Skeletal muscle tissue (tissue), 4 donors: ENCODE data around the gene KDELR1. TPM values are rescaled to one million over a fixed set of nuclear protein-coding genes. Genes with fewer than 3 reads are reported as not detected.

ENCODE experiments used
- H3K27ac ChIP-seq: one replicate; pipeline ENCODE4 v1.7.0; 2013; ENCODE audit warnings: mild to moderate bottlenecking, low read depth, low read length, inconsistent platforms
- H3K27me3 ChIP-seq, 3 donors: one replicate each; pipeline ENCODE4 v1.7.0; 2013; ENCODE audit warnings: low read length in 3 of 3; ENCODE audit not compliant: control insufficient read depth in 3 of 3, insufficient read depth in 3 of 3
- H3K36me3 ChIP-seq, 3 donors: one replicate each; pipeline ENCODE4 v1.7.0; 2013; ENCODE audit warnings: low read length in 3 of 3; ENCODE audit not compliant: control insufficient read depth in 3 of 3, insufficient read depth in 3 of 3
- H3K4me1 ChIP-seq, 3 donors: one replicate each; pipeline ENCODE4 v1.7.0; 2013; ENCODE audit warnings: low read length in 3 of 3, mild to moderate bottlenecking in 3 of 3; ENCODE audit not compliant: control insufficient read depth in 3 of 3, insufficient read depth in 3 of 3
- H3K4me3 ChIP-seq, 3 donors: one replicate each; pipeline ENCODE4 v1.7.0; 2013; ENCODE audit warnings: low read length in 3 of 3
- H3K9ac ChIP-seq, 3 donors: one replicate each; pipeline ENCODE4 v1.7.0; 2013; ENCODE audit warnings: low read length in 3 of 3, mild to moderate bottlenecking in 3 of 3, moderate library complexity in 2 of 3, low read depth in 1 of 3
- H3K9me3 ChIP-seq, 3 donors: one replicate each; pipeline ENCODE4 v1.7.0; 2013; ENCODE audit warnings: low read length in 3 of 3; ENCODE audit not compliant: control insufficient read depth in 3 of 3
- total RNA-seq: library from RNA; depleted of rRNA; stranded (reverse); fragments of >200 nt; gene quantifications from one replicate; pipeline ENCODE4 v1.2.3, GENCODE V29; 2014
- donor health status: Osteomylitis.

The KDELR1 gene
- total RNA-seq, 1 donor from 2014 or later, result 47.5 TPM

DNA sequence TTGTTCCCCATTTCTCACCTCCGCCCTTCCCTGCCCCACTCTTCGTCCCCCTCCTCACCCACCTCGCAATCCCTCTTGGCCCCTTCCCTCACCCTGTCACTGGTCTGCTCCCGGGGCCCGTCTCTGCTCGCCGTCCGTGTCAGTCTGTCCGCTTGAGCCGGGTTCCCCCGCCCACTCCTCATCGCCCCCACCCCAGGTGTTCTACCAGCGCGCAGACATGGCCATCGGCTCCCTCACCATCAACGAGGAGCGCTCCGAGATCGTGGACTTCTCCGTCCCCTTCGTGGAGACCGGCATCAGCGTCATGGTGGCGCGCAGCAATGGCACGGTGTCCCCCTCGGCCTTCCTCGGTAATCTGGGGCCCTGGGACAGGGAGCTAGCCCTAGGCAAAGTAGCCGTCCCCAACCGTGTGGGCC lies 24.5 kb upstream of the KDELR1 start:
- Histone ChIP-seq H3K9me3 (no peaks in the 10 kb centered on the region), H3K9ac (no peak overlapping the region), H3K36me3 (no peaks in the 10 kb centered on the region), H3K27ac (no peak overlapping the region), H3K4me1 (peaks cover 0 to 6% (median 4%) of the 10 kb centered on the region in 3 donors), H3K27me3 (peaks cover 24 to 33% (median 27%) of the 10 kb centered on the region in 3 donors), H3K4me3 (no peak overlapping the region)

DNA sequence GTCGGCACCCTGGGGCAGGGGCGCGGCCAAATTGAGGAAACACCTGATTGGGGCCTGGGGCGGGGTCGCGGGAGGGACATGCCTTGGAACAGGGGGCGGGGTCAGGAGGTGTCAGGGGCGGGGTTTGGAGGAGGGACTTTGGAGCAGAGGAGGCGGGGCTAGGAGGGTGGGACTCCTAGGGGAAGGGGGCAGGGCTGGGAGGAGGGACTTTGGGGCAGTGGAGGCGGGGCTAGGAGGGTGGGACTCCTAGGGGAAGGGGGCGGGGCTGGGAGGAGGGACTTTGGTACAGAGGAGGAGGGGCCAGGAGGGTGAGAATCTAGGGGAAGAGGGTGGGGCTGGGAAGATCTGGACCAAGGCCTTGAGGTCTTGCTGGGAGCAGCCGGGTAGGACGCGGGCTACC lies 24.0 kb upstream of the KDELR1 start:
- no peaks in the 10 kb centered on the region for H3K9me3 ChIP-seq
- peaks cover 24 to 37% (median 31%) of the 10 kb centered on the region in 3 donors for H3K27me3 ChIP-seq
- H3K36me3 ChIP-seq, result no peaks in the 10 kb centered on the region
- peaks cover 0 to 6% (median 4%) of the 10 kb centered on the region in 3 donors for H3K4me1 ChIP-seq
- no peak overlapping the region for H3K27ac ChIP-seq
- H3K4me3 ChIP-seq, result no peak overlapping the region
- H3K9ac ChIP-seq, result no peak overlapping the region

DNA sequence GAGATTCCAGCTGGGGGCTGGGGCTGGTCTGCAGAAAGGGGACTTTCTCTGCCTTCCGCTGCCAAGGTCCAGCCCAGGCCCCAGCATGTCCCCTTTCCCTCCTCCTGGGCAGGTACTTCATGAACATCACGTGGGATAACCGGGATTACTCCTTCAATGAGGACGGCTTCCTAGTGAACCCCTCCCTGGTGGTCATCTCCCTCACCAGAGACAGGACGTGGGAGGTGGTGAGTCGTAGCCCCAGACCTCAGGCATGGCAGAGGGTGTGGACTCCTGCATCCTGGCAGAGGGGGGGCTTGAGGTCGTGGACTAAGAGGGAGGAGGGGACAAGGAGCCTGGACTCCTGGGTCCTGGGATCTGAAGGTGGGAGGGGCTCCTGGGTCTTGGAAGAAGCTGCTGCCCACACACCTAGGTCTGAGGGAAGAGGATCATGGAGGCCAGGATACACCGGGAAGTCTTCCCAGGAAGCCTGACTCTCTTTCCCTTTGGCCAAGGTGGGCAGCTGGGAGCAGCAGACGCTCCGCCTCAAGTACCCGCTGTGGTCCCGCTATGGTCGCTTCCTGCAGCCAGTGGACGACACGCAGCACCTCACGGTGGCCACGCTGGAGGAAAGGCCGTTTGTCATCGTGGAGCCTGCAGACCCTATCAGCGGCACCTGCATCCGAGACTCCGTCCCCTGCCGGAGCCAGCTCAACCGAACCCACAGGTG lies 22.7 kb upstream of the KDELR1 start:
- Histone ChIP-seq H3K9ac (no peak overlapping the region), H3K27me3 (peaks cover 24 to 37% (median 31%) of the 10 kb centered on the region in 3 donors), H3K27ac (no peak overlapping the region), H3K9me3 (no peaks in the 10 kb centered on the region), H3K4me3 (no peak overlapping the region), H3K36me3 (no peaks in the 10 kb centered on the region), H3K4me1 (peaks cover 0 to 6% (median 4%) of the 10 kb centered on the region in 3 donors)

- Histone ChIP-seq H3K4me1 (no peaks in the 10 kb centered on the region), H3K9me3 (no peaks in the 10 kb centered on the region), H3K9ac (no peak overlapping the region), H3K27ac (no peak overlapping the region), H3K4me3 (no peak overlapping the region), H3K27me3 (peaks cover 9 to 15% (median 10%) of the 10 kb centered on the region in 3 donors), H3K36me3 (no peaks in the 10 kb centered on the region)
These were observed 14.5 kb upstream of the KDELR1 start for GRCh38 chr19:48405850-48406249.

DNA sequence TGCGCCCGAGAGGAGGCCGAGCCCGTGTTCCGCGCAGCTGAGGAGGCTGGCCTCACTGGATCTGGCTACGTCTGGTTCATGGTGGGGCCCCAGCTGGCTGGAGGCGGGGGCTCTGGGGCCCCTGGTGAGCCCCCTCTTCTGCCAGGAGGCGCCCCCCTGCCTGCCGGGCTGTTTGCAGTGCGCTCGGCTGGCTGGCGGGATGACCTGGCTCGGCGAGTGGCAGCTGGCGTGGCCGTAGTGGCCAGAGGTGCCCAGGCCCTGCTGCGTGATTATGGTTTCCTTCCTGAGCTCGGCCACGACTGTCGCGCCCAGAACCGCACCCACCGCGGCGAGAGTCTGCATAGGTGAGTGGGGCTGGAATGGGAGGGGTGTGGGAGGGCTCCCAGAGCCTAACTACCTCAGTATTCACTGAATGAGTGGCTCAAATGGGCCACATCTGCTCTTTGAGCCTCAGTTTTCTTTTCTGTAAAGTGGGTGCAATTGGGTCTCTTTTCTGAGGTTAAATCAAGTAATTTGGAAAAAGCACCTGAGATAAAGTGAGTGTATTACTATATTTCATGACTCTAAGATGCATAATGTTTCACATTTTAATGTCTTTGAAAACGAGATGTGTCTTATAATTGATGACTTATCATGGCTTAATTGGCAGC lies 13.8 kb upstream of the KDELR1 start:
- no peaks in the 10 kb centered on the region for H3K36me3 ChIP-seq
- peaks cover 0 to 2% (median 0%) of the 10 kb centered on the region in 3 donors for H3K4me1 ChIP-seq
- no peak overlapping the region for H3K27ac ChIP-seq

DNA sequence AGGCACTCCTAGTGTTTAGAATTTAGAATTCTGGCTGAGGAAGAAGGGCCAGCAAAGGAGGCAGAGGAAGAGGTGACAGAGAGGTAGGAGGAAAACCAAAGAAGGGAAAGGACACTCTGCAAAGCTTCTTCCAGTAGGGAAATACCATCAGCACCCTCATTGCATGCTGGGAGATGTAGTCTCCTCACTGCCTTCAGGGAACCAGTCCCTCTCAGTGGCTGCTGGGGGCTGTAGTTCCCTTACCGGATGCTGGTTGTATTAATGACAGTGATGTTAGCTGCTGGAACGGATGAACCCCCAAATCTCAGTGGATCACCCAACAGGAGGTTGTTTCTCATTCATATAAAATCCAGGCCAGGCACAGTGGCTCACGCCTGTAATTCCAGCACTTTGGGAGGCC lies 12.3 kb upstream of the KDELR1 start:
- H3K36me3 ChIP-seq, result no peaks in the 10 kb centered on the region
- no peak overlapping the region for H3K9ac ChIP-seq
- H3K27me3 ChIP-seq, result peaks cover 9 to 11% (median 10%) of the 10 kb centered on the region in 3 donors
- H3K4me3 ChIP-seq, result no peak overlapping the region
- no peak overlapping the region for H3K27ac ChIP-seq
- no peaks in the 10 kb centered on the region for H3K9me3 ChIP-seq
- H3K4me1 ChIP-seq, result peaks cover 0 to 2% (median 0%) of the 10 kb centered on the region in 3 donors

More for the DNA sequence above, 13.8 kb upstream of the KDELR1 start:
- Histone ChIP-seq H3K9me3 (no peaks in the 10 kb centered on the region), H3K4me3 (no peak overlapping the region), H3K27me3 (peaks cover 7 to 11% (median 9%) of the 10 kb centered on the region in 3 donors), H3K9ac (no peak overlapping the region)

- Histone ChIP-seq H3K4me3 (no peak overlapping the region), H3K36me3 (no peaks in the 10 kb centered on the region), H3K9ac (no peak overlapping the region), H3K9me3 (no peaks in the 10 kb centered on the region), H3K4me1 (peaks cover 7% of the 10 kb centered on the region in 3 donors), H3K27ac (no peak overlapping the region), H3K27me3 (peaks cover 21 to 30% (median 22%) of the 10 kb centered on the region in 3 donors)
These were observed 9.9 kb upstream of the KDELR1 start for GRCh38 chr19:48401287-48401686.

DNA sequence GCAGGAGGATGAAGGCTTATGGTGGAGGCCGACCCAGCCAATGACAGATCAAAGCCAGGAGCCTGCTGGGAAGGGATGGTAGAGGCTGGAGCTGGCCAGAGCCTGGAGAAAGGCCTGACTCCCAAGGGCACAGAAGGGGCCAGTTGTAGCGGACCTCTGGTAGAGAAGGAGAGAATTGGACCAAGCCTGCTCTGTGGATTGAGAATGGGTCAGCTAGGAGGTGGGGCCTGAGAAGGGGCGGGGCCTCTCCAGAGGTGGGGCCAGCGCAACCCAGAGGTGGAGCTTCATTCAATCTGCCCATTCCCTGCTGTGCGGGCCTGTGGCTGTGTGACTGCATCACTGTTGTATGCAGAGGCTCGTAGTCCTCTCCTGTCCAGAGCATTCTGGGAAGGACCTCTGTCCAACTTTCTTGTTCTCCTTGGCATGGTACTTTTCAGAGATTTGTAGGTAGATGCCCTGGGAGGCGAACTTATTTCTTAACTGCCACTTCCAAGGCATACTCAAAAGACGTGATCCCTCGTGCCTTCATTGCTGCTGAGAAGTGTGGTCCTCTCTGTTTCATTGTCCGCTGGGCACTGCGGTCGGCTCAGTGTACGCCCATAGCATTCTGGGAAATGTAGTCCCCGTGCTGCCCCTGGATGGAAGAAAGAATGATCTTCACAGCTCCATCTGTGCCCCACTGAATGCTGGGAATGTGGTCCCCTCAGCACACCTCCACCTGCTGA lies 8.8 kb upstream of the KDELR1 start:
- no peaks in the 10 kb centered on the region for H3K36me3 ChIP-seq
- H3K27me3 ChIP-seq, result peaks cover 30 to 35% (median 30%) of the 10 kb centered on the region in 3 donors
- peak overlapping the region in 2 of 3 donors; percentile 40 to 50 for H3K9ac ChIP-seq
- no peak overlapping the region for H3K27ac ChIP-seq
- H3K9me3 ChIP-seq, result no peaks in the 10 kb centered on the region
- peaks cover 7% of the 10 kb centered on the region in 3 donors for H3K4me1 ChIP-seq
- H3K4me3 ChIP-seq, result peak overlapping the region; percentile 50 to 62 (median 56)

DNA sequence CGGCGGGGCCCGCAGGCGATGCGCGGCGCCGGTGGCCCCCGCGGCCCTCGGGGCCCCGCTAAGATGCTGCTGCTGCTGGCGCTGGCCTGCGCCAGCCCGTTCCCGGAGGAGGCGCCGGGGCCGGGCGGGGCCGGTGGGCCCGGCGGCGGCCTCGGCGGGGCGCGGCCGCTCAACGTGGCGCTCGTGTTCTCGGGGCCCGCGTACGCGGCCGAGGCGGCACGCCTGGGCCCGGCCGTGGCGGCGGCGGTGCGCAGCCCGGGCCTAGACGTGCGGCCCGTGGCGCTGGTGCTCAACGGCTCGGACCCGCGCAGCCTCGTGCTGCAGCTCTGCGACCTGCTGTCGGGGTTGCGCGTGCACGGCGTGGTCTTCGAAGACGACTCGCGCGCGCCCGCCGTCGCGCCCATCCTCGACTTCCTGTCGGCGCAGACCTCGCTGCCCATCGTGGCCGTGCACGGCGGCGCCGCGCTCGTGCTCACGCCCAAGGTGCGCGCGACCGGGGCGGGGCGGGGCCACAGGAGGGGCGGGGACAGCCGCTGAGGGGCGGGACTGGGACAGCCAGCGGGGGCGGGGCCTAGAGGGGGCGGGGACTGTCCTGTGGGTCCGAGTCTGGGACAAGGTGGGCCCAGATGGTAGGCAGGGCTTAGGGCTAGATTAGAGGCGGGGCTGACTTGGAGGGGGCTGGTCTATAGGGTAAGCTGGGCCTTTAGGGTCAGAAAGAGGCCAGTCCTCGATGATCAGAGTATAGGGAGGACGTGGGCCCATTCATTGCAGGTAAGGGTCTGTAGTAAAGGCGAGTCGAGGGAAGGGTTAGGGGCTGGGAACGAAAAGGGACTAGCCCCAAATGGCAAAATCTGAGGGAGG lies 7.3 kb upstream of the KDELR1 start:
- Histone ChIP-seq H3K9me3 (no peaks in the 10 kb centered on the region), H3K36me3 (no peaks in the 10 kb centered on the region), H3K27me3 (peaks cover 44 to 50% (median 44%) of the 10 kb centered on the region in 3 donors), H3K27ac (no peak overlapping the region), H3K9ac (peak overlapping the region in 1 of 3 donors; percentile 60), H3K4me3 (peak overlapping the region in 1 of 3 donors; percentile 56), H3K4me1 (peaks cover 12 to 16% (median 15%) of the 10 kb centered on the region in 3 donors)
